NCI-H345 treated with DMSO at 0.1 percent for 48 hours (cell line): ENCODE data around the gene ZNF726.
"Not testable (repeated sequence)": the region's sequence is repeated elsewhere in the genome, so short reads cannot be mapped to it uniquely, and the experiment has no call there.

Source experiments
- DNase-seq: peaks from one replicate; lab custom pipeline; 2025; ENCODE audit not compliant: unreplicated experiment; lab: John Stamatoyannopoulos, UW

Gene ZNF726

GRCh38 chr19:23937031-23937430 is 22.3 kb downstream of the ZNF726 start:
- not testable (repeated sequence) for DNase-seq

DNA sequence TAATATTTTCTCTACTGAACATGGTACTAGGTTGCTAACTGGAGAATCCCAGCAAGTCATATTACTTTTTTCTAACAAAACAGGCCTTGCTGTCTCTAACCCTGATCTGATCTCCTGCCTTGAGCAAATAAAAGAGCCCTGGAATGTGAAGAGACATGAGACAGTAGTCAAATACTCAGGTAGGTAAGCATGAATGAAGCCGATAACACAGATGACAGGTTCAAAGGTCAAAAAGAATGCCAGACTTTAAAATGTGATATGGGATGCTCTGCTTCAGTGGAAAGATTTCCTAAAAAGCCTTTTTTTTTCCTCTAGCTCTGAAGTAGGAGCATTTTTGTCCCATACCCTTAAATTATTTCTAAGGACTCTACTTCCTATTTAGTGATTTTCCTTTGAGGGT is 28.7 kb downstream of the ZNF726 start:
- no peak for DNase-seq

DNA sequence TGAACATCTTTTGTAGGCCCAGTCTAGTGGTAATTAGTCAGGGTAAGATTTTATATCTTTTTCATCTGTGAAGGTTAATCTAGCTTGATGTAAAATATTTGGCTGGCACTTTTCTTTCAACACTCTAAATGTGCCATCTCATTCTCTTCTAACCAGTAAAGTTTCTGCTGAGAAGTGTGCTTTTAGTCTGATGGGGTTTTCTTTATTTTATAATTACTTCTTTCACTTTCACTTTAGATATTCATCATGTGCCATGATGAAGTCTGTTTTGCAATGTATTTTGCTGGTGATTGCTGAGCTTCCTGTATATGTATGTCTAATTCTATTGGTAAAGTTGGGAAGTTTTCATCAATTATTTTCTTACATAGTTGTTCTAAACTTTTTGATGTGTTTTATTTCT is 31.9 kb downstream of the ZNF726 start:
- DNase-seq: no peak

DNA sequence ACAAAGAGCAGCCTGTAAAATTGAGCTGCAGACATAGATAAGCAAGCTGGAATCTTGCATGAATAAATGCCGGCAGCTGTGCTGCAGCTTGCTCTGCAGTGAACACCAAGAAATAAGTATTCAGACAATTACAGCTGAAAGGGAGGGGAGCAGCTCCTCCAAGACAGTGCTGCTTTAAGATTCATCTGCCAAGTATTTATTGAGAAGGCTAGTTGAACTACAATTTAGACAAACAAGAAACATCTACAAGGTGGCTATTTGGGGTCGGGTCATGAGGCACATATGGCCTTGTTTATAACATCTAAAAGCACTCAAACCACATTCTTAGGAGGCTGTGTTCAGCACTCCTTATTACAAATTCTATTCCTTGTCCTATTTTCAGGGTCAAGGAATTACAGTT is 34.9 kb downstream of the ZNF726 start:
- DNase-seq: no peak

DNA sequence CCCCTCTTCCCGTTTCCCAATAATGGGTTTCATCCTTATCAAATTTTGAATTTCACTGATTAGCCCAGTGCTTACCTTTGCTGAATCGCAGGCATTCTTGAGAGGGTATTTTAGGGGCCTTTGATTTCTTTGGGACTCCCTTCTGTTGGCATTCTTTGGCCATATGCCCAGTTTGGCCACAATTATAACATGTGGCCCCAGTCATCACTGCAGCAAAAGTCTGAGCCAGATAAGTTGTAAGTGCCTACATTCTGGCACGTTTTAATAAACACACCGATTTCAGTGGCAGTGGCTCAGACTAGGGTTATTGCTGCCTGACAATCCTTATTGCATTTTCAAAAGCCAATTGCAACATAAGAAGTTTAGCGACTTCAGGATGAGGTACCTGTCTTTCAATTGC is 41.4 kb downstream of the ZNF726 start:
- no peak for DNase-seq

DNA sequence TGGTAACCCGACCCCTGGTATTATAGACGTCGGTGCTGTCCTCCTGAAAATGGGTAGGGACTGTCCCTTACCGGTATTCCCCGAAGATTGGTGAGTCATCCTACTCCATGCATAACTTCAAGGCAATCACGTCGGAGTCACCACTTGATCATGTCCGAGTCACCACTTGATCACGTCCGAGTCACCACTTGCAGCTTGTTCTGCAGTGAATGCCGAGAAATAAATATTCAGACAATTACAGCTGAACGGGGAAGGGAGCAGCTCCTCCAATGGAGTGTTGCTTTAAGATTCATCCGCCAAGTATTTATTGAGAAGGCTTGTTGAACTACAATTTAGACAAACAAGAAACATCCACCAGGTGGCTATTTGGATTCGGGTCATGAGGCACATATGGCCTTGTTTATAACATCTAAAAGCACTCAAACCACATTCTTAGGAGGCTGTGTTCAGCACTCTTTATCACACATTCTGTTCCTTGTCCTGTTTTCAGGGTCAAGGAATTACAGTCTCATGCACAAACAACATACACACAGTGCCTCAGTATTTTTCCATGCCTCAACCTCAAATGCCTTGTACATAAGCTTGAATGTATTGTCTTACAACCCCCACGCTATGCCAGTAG is 43.1 kb downstream of the ZNF726 start:
- DNase-seq: no peak

GRCh38 chr19:23963396-23963795 is 48.7 kb downstream of the ZNF726 start:
- DNase-seq: not testable (repeated sequence)

DNA sequence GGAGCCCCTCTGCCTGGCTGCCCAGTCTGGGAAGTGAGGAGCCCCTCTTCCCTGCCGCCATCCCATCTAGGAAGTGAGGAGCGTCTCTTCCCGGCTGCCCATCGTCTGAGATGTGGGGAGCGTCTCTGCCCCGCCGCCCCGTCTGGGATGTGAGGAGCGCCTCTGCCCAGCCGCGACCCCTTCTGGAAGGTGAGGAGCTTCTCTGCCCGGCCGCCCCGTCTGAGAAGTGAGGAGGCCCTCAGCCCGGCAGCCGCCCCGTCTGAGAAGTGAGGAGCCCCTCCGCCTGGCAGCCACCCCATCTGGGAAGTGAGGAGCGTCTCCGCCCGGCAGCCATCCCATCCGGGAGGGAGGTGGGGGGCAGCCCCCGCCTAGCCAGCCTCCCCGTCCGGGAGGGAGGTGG is 49.2 kb downstream of the ZNF726 start:
- DNase-seq: not testable (repeated sequence)

- DNase-seq: not testable (repeated sequence)
These were observed 49.6 kb downstream of the ZNF726 start for GRCh38 chr19:23964334-23964733.

DNA sequence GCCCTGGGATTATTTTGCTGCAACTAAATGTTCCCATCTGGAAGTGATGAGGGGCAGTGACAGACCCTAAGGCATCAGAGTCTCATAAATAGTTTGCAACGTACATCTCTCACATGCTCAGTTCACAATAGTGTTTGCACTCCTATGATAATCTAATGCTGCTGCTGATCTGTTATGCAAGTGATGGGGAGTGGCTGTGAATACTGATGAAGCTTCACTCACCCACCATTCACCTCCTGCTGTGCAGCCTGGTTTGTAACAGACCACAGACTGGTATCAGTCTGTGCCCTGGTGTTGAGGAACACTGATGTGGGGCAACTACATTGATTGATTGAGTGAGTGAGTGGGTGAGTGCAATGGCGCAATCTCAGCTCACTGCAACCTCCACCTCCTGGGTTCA is 54.9 kb downstream of the ZNF726 start:
- DNase-seq: no peak

DNA sequence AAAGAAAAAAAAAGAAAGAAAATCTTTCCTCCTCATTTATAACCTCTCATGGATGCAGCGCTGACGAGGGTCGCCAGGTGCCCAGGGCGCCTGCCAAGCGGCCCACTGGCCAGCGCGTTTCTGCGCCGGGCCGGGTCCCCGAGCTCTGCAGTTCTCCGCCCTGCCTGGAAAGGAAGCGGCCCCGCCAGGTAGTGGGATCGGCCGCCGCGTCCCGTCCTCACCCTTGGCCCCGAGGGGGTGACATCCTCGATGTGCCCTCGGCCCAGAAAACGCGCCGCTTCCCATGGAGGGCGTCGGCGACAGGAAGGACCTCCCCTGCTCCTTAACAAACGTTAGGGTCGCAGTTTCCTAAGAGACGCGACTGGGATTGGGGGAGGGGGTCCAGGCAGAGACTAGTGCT is 56.9 kb downstream of the ZNF726 start:
- DNase-seq: no peak

- DNase-seq: no peak
These were observed 57.5 kb downstream of the ZNF726 start for GRCh38 chr19:23972161-23972560.

DNA sequence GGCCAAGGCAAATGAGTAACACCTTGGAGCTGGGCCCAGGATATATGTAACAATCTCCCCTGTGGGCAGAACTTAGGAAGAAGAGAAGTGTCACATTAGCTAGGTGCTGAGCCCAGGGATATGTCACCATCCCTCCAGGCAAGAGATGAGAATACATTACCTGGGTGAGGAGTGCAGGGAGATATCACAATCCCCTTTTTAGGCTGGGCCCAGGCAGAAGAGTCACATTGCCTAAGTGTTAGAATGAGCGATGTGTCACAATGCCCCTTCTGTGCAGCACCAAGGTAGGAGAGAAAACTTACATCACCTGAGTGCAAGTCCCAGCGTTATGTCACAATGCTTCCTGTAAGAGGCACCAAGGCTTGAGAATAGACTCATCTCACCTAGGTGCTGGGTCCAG is 60.3 kb downstream of the ZNF726 start:
- no peak for DNase-seq

GRCh38 chr19:23976631-23977030 is 61.9 kb downstream of the ZNF726 start:
- not testable (repeated sequence) for DNase-seq

DNA sequence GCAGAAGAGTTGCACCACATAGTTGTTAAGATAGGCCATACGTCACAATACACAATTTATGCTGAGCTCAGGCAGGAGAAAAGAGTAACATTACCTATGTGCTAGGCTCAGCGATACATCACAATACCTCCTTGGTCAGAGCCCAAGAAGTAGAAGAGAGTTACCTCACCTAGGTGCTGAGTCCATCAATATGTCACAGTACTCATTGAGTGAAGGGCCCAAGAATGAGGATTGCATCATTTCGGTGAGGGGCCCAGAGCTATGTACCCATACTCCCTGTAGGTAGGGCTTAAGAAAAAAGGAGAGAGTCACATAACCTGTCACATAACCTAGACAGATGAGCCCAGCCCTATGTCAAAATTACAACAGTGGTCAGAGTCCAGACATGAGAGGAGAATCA is 62.6 kb downstream of the ZNF726 start:
- DNase-seq: not testable (repeated sequence)

GRCh38 chr19:23978068-23978467 is 63.4 kb downstream of the ZNF726 start:
- no peak for DNase-seq

DNA sequence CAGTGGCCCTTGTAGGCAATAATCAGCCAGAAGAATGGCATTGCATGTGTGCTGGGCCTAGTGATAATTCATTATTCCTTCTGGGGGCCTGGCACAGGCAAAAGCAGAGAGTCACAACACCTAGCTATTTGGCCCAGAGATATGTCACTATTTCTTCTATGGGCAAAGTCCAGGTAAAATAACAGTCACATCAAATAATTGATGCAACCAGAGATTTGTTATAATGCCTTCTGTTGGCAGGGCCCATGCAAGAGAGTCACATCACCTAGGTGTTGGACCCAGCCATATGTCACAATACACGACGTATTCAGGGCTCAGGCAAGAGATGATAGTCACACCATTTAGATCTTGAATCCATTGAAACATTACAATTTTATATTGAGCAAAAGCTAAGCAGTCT is 66.1 kb downstream of the ZNF726 start:
- DNase-seq: no peak

GRCh38 chr19:23981863-23982262 is 67.2 kb downstream of the ZNF726 start:
- no peak for DNase-seq

DNA sequence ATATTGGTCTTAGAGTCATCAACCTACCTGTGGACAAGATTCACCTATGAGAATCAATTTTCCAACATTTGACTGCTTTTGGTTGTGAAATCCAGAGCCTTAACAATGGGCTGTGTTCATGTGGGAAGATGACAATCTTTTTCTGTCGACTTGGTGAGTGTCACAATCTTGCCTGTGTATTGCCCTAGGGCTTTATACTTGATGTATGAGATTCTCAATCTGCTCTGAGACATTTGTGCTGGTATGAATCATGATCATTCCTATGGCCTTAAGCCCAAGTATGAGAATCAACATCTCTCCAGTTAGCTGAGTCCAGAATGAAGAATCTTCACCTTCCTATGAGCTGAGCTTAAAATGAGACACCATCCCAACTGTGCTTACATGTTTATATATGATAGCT is 68.7 kb downstream of the ZNF726 start:
- no peak for DNase-seq
